MCF 10A (cell line): Measurements from ENCODE around the gene AGTPBP1. TPM values are rescaled to one million over a fixed set of nuclear protein-coding genes. Genes with fewer than 3 reads are reported as not detected.

ENCODE experiments used
- BruUV-seq: library from RNA; stranded (reverse); fragments of 400-500 nt; replicated peaks from 2 replicates; lab custom pipeline; 2021; lab: Mats Ljungman, UMichigan
- CTCF ChIA-PET: fragments of 300-600 bp; sonication (Branson Sonifier 250); formaldehyde crosslinking; extraction: SDS; loops from one replicate; lab custom pipeline; 2021; ENCODE audit warnings: antibody characterized with exemption, inconsistent platforms; lab: Yijun Ruan, JAX
- POLR2A ChIA-PET: fragments of 300-600, 350-650 bp; sonication (Branson Sonifier 250); formaldehyde crosslinking; extraction: SDS; loops from one replicate; lab custom pipeline; 2020; ENCODE audit warnings: antibody characterized with exemption, inconsistent platforms; lab: Yijun Ruan, JAX
- DNase-seq: peaks from one replicate; pipeline ENCODE4 v3.0.0-alpha.2; 2018; ENCODE audit not compliant: unreplicated experiment
- H3K27ac Mint-ChIP-seq: one replicate; pipeline ENCODE4 v1.8.0; 2022; ENCODE audit warnings: mild to moderate bottlenecking, low read depth, mixed read lengths; ENCODE audit not compliant: unreplicated experiment
- H3K27me3 Mint-ChIP-seq: one replicate; pipeline ENCODE4 v1.8.0; 2022; ENCODE audit warnings: mixed read lengths; ENCODE audit not compliant: insufficient read depth, unreplicated experiment
- H3K36me3 Mint-ChIP-seq: one replicate; pipeline ENCODE4 v1.8.0; 2022; ENCODE audit warnings: mild to moderate bottlenecking, moderate library complexity, mixed read lengths; ENCODE audit not compliant: insufficient read depth, unreplicated experiment
- H3K4me1 Mint-ChIP-seq: one replicate; pipeline ENCODE4 v1.8.0; 2022; ENCODE audit warnings: mixed read lengths; ENCODE audit not compliant: insufficient read depth, unreplicated experiment
- H3K4me3 Mint-ChIP-seq: one replicate; pipeline ENCODE4 v1.8.0; 2022; ENCODE audit warnings: mild to moderate bottlenecking, moderate library complexity, mixed read lengths; ENCODE audit not compliant: unreplicated experiment
- H3K9me3 Mint-ChIP-seq: one replicate; pipeline ENCODE4 v1.8.0; 2022; ENCODE audit warnings: mixed read lengths; ENCODE audit not compliant: unreplicated experiment
- intact Hi-C: fragments of 100-400 bp; cut with micrococcal nuclease; formaldehyde crosslinking; loops from 2 replicates; pipeline ENCODE4 v1.14.1; 2022
- total RNA-seq: library from RNA; stranded (reverse); gene quantifications from 2 replicates; pipeline ENCODE4 v1.2.3, GENCODE V29; 2022
- TF ChIP-seq, protein P1 (sequence below): fragments of 200-600 bp; IDR thresholded peaks from one replicate; pipeline ENCODE4 v1.8.0; 2022; ENCODE audit warnings: antibody characterized with exemption, mild to moderate bottlenecking; ENCODE audit not compliant: unreplicated experiment

AGTPBP1 gene
- total RNA-seq, 1 experiment from 2014 or later, result 27.2 TPM

DNA sequence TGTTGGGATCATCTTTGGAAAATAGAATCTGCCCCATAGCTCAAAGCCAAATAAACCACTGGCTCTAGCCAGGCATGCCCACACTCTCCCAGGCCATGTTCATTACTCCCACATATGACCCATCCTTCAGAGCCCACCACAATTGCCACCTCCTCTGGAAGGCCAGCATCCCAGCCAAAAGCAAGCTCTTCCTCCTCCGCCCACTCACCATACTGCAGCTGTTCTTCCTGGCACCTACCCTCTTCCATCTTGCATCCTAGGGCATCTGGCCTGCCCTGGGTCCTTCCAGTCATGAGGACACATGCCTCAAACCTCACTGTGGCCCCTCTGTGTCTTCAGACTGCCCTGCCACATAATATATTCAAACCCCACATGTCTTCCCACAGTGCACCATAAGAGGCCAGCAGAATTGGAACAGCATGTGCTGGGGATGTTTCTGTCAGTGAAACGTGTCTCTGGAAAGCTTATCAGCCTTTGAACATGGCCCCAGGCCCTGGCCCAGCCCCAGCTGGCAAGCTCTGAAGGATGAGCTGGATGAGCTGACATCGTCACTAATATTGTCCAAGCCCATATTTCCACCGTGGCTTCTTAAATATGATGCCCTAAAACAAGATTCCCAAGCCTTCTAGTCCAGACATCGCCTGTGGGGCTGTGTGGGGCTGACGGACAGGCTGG is 230.8 kb downstream of the AGTPBP1 start:
- peak; percentile 54 for DNase-seq
- TF ChIP-seq, protein P1, sequence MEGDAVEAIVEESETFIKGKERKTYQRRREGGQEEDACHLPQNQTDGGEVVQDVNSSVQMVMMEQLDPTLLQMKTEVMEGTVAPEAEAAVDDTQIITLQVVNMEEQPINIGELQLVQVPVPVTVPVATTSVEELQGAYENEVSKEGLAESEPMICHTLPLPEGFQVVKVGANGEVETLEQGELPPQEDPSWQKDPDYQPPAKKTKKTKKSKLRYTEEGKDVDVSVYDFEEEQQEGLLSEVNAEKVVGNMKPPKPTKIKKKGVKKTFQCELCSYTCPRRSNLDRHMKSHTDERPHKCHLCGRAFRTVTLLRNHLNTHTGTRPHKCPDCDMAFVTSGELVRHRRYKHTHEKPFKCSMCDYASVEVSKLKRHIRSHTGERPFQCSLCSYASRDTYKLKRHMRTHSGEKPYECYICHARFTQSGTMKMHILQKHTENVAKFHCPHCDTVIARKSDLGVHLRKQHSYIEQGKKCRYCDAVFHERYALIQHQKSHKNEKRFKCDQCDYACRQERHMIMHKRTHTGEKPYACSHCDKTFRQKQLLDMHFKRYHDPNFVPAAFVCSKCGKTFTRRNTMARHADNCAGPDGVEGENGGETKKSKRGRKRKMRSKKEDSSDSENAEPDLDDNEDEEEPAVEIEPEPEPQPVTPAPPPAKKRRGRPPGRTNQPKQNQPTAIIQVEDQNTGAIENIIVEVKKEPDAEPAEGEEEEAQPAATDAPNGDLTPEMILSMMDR, result no peak
- ChIA-PET POLR2A (interaction anchor here (0.6 to 1.1 kb wide), 4 partner anchors 20 to 228 kb away, joined by 3 to 6 read pairs (median 3); no protein-coding TSS in a partner anchor), CTCF (interaction anchor here (0.8 to 1.6 kb wide), 4 partner anchors 44 to 813 kb away, joined by 3 to 5 read pairs (median 4); no protein-coding TSS in a partner anchor)
- intact Hi-C loops, result loop anchor here (10.0 kb wide), 1 partner anchor 396 kb away; no protein-coding TSS in a partner anchor
- no TSS peak for BruUV-seq
- no peaks in the 10 kb centered on the region for H3K9me3 Mint-ChIP-seq
- H3K36me3 Mint-ChIP-seq, result peaks cover 11% of the 10 kb centered on the region
- peaks cover 35% of the 10 kb centered on the region for H3K27me3 Mint-ChIP-seq
- H3K4me1 Mint-ChIP-seq, result peaks cover 21% of the 10 kb centered on the region
- peak overlapping the region; percentile 11 for H3K4me3 Mint-ChIP-seq
- H3K27ac Mint-ChIP-seq, result no peak overlapping the region

DNA sequence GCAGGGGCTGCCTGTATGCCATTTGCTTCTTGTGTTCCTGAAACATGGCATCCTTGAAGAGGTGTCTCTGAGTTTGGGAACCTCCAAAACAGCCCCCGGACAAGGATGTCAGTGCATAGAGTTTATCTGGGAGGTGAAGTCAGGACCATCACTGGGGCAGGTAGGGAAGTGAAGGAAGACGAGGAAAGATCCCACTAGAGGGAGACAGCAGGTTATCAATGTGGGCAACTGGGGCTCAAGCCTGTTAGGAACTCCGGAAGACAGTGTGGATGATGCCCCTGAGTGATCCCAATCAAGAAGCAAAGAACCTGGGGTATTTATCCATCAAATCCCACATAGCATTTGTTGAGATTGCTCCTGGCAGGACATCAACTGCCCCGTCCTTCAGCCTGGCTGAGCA is 233.1 kb downstream of the AGTPBP1 start:
- CTCF ChIA-PET, result interaction anchor here (0.7 to 1.3 kb wide), 3 partner anchors 31 to 102 kb away, joined by 3 read pairs; no protein-coding TSS in a partner anchor

DNA sequence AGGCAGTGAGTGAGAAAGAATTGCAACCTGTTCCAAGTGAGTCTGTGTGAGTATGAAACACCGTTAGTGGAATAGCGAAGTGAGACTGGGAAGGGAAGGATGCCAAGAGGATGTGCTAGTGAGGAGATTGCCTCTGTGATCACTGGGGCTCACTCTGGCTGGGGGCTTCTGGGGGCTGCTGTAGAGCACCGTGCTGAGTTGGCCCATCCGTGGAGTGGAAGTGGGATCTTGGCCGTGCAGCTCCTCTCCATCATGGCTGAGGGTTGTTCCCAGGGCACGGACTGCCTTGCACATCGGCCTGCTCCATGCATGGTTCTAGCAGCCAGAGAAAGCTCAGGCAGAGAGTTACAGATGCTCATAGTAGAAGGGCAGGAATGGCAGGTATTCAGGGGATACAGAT is 236.1 kb downstream of the AGTPBP1 start:
- Mint-ChIP-seq H3K4me3 (no peak overlapping the region), H3K9me3 (peaks cover under 1% of the 10 kb centered on the region), H3K27me3 (peaks cover 27% of the 10 kb centered on the region), H3K27ac (no peak overlapping the region), H3K36me3 (no peaks in the 10 kb centered on the region), H3K4me1 (peaks cover under 1% of the 10 kb centered on the region)
- no peak for DNase-seq
- BruUV-seq, result no TSS peak
- ChIA-PET POLR2A (no interaction called here), CTCF (interaction anchor here (1.2 kb wide), 1 partner anchor 10 kb away, joined by 3 read pairs; no protein-coding TSS in a partner anchor)
- TF ChIP-seq, protein P1, result no peak
- intact Hi-C loops, result no loop called here

More for the DNA sequence above, 233.1 kb downstream of the AGTPBP1 start:
- Mint-ChIP-seq H3K4me3 (no peak overlapping the region), H3K27me3 (peaks cover 35% of the 10 kb centered on the region), H3K4me1 (peaks cover 14% of the 10 kb centered on the region), H3K36me3 (no peaks in the 10 kb centered on the region), H3K9me3 (no peaks in the 10 kb centered on the region), H3K27ac (no peak overlapping the region)
- POLR2A ChIA-PET, result no interaction called here
- TF ChIP-seq, protein P1, result no peak
- DNase-seq, result peak; percentile 59
- BruUV-seq, result no TSS peak
- intact Hi-C loops, result loop anchor here (1.0 kb wide), 1 partner anchor 102 kb away; no protein-coding TSS in a partner anchor

DNA sequence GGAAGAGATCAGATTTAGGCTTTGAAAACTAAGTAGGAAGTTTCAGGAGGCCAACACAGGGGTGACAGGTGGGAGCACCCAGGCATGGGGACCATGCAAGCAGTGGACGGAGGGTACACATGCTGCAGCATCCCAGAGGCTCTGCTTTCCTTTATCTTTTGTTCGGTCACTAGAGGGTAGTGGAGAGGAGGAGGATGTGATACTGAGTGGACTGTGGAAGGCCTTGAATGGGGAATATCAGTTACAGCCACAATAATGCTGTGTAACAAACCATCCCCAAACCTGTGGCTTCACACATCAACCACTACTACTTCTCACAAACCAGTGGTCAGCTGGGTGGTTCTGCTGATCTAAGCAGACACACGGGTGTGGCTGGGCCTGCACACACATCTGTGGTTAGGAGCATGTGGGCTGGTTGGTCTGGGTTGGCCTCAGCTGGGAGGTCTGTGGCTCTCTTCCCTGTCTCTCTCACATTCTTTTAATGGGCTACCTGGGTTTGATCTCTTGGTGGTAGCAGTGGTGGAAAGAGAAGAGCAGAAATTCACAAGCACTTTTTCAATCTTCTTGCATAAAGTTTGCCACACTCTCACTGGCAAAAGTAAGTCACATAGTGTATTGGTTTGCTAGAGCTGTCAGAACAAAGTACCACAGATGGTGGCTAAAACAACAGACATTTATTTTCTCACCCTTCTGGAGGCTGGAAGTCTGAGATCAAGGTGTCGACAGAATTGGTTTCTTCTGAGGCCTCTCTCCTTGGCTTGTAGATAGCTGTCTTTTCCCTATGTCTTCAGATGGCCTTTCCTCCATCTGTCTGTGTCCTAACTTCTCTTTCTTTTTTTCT is 238.7 kb downstream of the AGTPBP1 start:
- no peaks in the 10 kb centered on the region for H3K36me3 Mint-ChIP-seq
- intact Hi-C loops, result no loop called here
- H3K27me3 Mint-ChIP-seq, result peaks cover 13% of the 10 kb centered on the region
- DNase-seq, result no peak
- H3K9me3 Mint-ChIP-seq, result peaks cover 11% of the 10 kb centered on the region
- H3K27ac Mint-ChIP-seq, result no peak overlapping the region
- ChIA-PET CTCF (no interaction called here), POLR2A (no interaction called here)
- H3K4me3 Mint-ChIP-seq, result no peak overlapping the region
- BruUV-seq, result no TSS peak
- H3K4me1 Mint-ChIP-seq, result no peaks in the 10 kb centered on the region
- TF ChIP-seq, protein P1, result no peak
